ENCODE data around the gene GNAT3. TPM values are rescaled to one million over a fixed set of nuclear protein-coding genes. Genes with fewer than 3 reads are reported as not detected.

GNAT3 gene
- total RNA-seq, 1 donor from 2014 or later = not detected

GRCh38 chr7:80439894-80440821 is 71.7 kb downstream of the GNAT3 start:
- Mint-ChIP-seq H3K36me3 (ENCODE audit: low read depth) (no peaks in the 10 kb centered on the region), H3K4me3 (no peak overlapping the region), H3K9me3 (no peaks in the 10 kb centered on the region), H3K27ac (no peak overlapping the region), H3K27me3 (no peaks in the 10 kb centered on the region), H3K4me1 (no peaks in the 10 kb centered on the region)
- intact Hi-C loops (cut with micrococcal nuclease) = no loop called here
- DNase-seq = no peak

GRCh38 chr7:80435521-80435920 is 76.3 kb downstream of the GNAT3 start:
- intact Hi-C loops (cut with micrococcal nuclease) = no loop called here
- H3K4me3 Mint-ChIP-seq = no peak overlapping the region
- no peak overlapping the region for H3K27ac Mint-ChIP-seq
- no peaks in the 10 kb centered on the region for H3K36me3 Mint-ChIP-seq (ENCODE audit: low read depth)
- no peaks in the 10 kb centered on the region for H3K4me1 Mint-ChIP-seq
- H3K27me3 Mint-ChIP-seq = no peaks in the 10 kb centered on the region
- no peak for DNase-seq
- H3K9me3 Mint-ChIP-seq = no peaks in the 10 kb centered on the region

- Mint-ChIP-seq H3K27me3 (no peaks in the 10 kb centered on the region), H3K27ac (no peak overlapping the region), H3K4me3 (no peak overlapping the region), H3K36me3 (ENCODE audit: low read depth) (no peaks in the 10 kb centered on the region), H3K9me3 (no peaks in the 10 kb centered on the region), H3K4me1 (no peaks in the 10 kb centered on the region)
- no peak for DNase-seq
- intact Hi-C loops (cut with micrococcal nuclease) = no loop called here
Measured at GRCh38 chr7:80434047-80434446, 77.8 kb downstream of the GNAT3 start.

GRCh38 chr7:80432166-80432565 is 79.7 kb downstream of the GNAT3 start:
- no peak for DNase-seq
- Mint-ChIP-seq H3K27ac (no peak overlapping the region), H3K9me3 (no peaks in the 10 kb centered on the region), H3K4me1 (no peaks in the 10 kb centered on the region), H3K27me3 (no peaks in the 10 kb centered on the region), H3K4me3 (no peak overlapping the region), H3K36me3 (ENCODE audit: low read depth) (no peaks in the 10 kb centered on the region)
- intact Hi-C loops (cut with micrococcal nuclease) = no loop called here

GRCh38 chr7:80429181-80429580 is 82.7 kb downstream of the GNAT3 start:
- no peaks in the 10 kb centered on the region for H3K9me3 Mint-ChIP-seq
- no peaks in the 10 kb centered on the region for H3K4me1 Mint-ChIP-seq
- H3K27me3 Mint-ChIP-seq = no peaks in the 10 kb centered on the region
- no peaks in the 10 kb centered on the region for H3K36me3 Mint-ChIP-seq (ENCODE audit: low read depth)
- no peak for DNase-seq
- no peak overlapping the region for H3K27ac Mint-ChIP-seq
- intact Hi-C loops (cut with micrococcal nuclease) = no loop called here
- H3K4me3 Mint-ChIP-seq = no peak overlapping the region

- H3K4me1 Mint-ChIP-seq = no peaks in the 10 kb centered on the region
- no peaks in the 10 kb centered on the region for H3K36me3 Mint-ChIP-seq (ENCODE audit: low read depth)
- intact Hi-C loops (cut with micrococcal nuclease) = no loop called here
- H3K27ac Mint-ChIP-seq = no peak overlapping the region
- H3K27me3 Mint-ChIP-seq = no peaks in the 10 kb centered on the region
- H3K4me3 Mint-ChIP-seq = no peak overlapping the region
- H3K9me3 Mint-ChIP-seq = no peaks in the 10 kb centered on the region
- DNase-seq = no peak
Measured at GRCh38 chr7:80428161-80429054, 83.5 kb downstream of the GNAT3 start.

GRCh38 chr7:80427218-80427617 is 84.6 kb downstream of the GNAT3 start:
- intact Hi-C loops (cut with micrococcal nuclease) = no loop called here
- Mint-ChIP-seq H3K9me3 (no peaks in the 10 kb centered on the region), H3K4me3 (no peak overlapping the region), H3K27me3 (no peaks in the 10 kb centered on the region), H3K4me1 (no peaks in the 10 kb centered on the region), H3K36me3 (ENCODE audit: low read depth) (no peaks in the 10 kb centered on the region), H3K27ac (no peak overlapping the region)
- DNase-seq = no peak

GRCh38 chr7:80420876-80421275 is 91.0 kb downstream of the GNAT3 start:
- no peak for DNase-seq
- H3K4me3 Mint-ChIP-seq = no peak overlapping the region
- intact Hi-C loops (cut with micrococcal nuclease) = no loop called here
- H3K27ac Mint-ChIP-seq = no peak overlapping the region
- no peaks in the 10 kb centered on the region for H3K4me1 Mint-ChIP-seq
- no peaks in the 10 kb centered on the region for H3K36me3 Mint-ChIP-seq (ENCODE audit: low read depth)
- H3K9me3 Mint-ChIP-seq = no peaks in the 10 kb centered on the region
- no peaks in the 10 kb centered on the region for H3K27me3 Mint-ChIP-seq

GRCh38 chr7:80417211-80417793 is 94.6 kb downstream of the GNAT3 start:
- H3K4me3 Mint-ChIP-seq = no peak overlapping the region
- no peaks in the 10 kb centered on the region for H3K36me3 Mint-ChIP-seq (ENCODE audit: low read depth)
- no peaks in the 10 kb centered on the region for H3K27me3 Mint-ChIP-seq
- H3K4me1 Mint-ChIP-seq = no peaks in the 10 kb centered on the region
- intact Hi-C loops (cut with micrococcal nuclease) = no loop called here
- no peak overlapping the region for H3K27ac Mint-ChIP-seq
- H3K9me3 Mint-ChIP-seq = no peaks in the 10 kb centered on the region
- DNase-seq = no peak

- intact Hi-C loops (cut with micrococcal nuclease) = no loop called here
- H3K9me3 Mint-ChIP-seq = no peaks in the 10 kb centered on the region
- H3K4me1 Mint-ChIP-seq = no peaks in the 10 kb centered on the region
- DNase-seq = no peak
- H3K27ac Mint-ChIP-seq = no peak overlapping the region
- no peaks in the 10 kb centered on the region for H3K36me3 Mint-ChIP-seq (ENCODE audit: low read depth)
- H3K27me3 Mint-ChIP-seq = no peaks in the 10 kb centered on the region
- no peak overlapping the region for H3K4me3 Mint-ChIP-seq
Measured at GRCh38 chr7:80415522-80415921, 96.3 kb downstream of the GNAT3 start.

- Mint-ChIP-seq H3K9me3 (no peaks in the 10 kb centered on the region), H3K27me3 (no peaks in the 10 kb centered on the region), H3K4me3 (no peak overlapping the region), H3K4me1 (no peaks in the 10 kb centered on the region), H3K27ac (no peak overlapping the region), H3K36me3 (ENCODE audit: low read depth) (no peaks in the 10 kb centered on the region)
- DNase-seq = no peak
- intact Hi-C loops (cut with micrococcal nuclease) = no loop called here
Measured at GRCh38 chr7:80415114-80415513, 96.8 kb downstream of the GNAT3 start.

GRCh38 chr7:80414331-80414730 is 97.5 kb downstream of the GNAT3 start:
- intact Hi-C loops (cut with micrococcal nuclease) = no loop called here
- Mint-ChIP-seq H3K4me1 (no peaks in the 10 kb centered on the region), H3K4me3 (no peak overlapping the region), H3K36me3 (ENCODE audit: low read depth) (no peaks in the 10 kb centered on the region), H3K9me3 (no peaks in the 10 kb centered on the region), H3K27ac (no peak overlapping the region), H3K27me3 (no peaks in the 10 kb centered on the region)
- DNase-seq = no peak

- Mint-ChIP-seq H3K4me3 (no peak overlapping the region), H3K36me3 (ENCODE audit: low read depth) (no peaks in the 10 kb centered on the region), H3K27me3 (no peaks in the 10 kb centered on the region), H3K27ac (no peak overlapping the region), H3K9me3 (no peaks in the 10 kb centered on the region), H3K4me1 (no peaks in the 10 kb centered on the region)
- intact Hi-C loops (cut with micrococcal nuclease) = no loop called here
- no peak for DNase-seq
Measured at GRCh38 chr7:80413383-80413945, 98.4 kb downstream of the GNAT3 start.

GRCh38 chr7:80412842-80413241 is 99.0 kb downstream of the GNAT3 start:
- Mint-ChIP-seq H3K9me3 (no peaks in the 10 kb centered on the region), H3K27me3 (no peaks in the 10 kb centered on the region), H3K4me1 (no peaks in the 10 kb centered on the region), H3K27ac (no peak overlapping the region), H3K36me3 (ENCODE audit: low read depth) (no peaks in the 10 kb centered on the region), H3K4me3 (no peak overlapping the region)
- DNase-seq = no peak
- intact Hi-C loops (cut with micrococcal nuclease) = no loop called here

All from activated CD4-positive, alpha-beta T cell treated with anti-CD3 and anti-CD28 coated beads, Interleukin-2, amount 10 ng/mL, durations not matched to agents 24 days and 14 days (primary cell).